Ishikawa (cell line): ENCODE measurements around the gene MRPS2.

Source experiments
- CEBPB ChIP-seq: IDR thresholded peaks from 2 replicates; pipeline ENCODE4 v1.6.1; 2012
- EGR1 ChIP-seq: IDR thresholded peaks from 2 replicates; pipeline ENCODE4 v1.6.1; 2012
- EP300 ChIP-seq: IDR thresholded peaks from 2 replicates; pipeline ENCODE4 v1.6.1; 2012; ENCODE audit warnings: borderline replicate concordance
- FOXM1 ChIP-seq: IDR thresholded peaks from 2 replicates; pipeline ENCODE4 v1.6.1; 2012; ENCODE audit warnings: low read depth, borderline replicate concordance
- NFIC ChIP-seq: IDR thresholded peaks from 2 replicates; pipeline ENCODE4 v1.6.1; 2012
- TAF1 ChIP-seq: IDR thresholded peaks from 2 replicates; pipeline ENCODE4 v1.6.1; 2012; ENCODE audit warnings: low read depth, mild to moderate bottlenecking
- TCF12 ChIP-seq: IDR thresholded peaks from 2 replicates; pipeline ENCODE4 v1.6.1; 2012; ENCODE audit warnings: low read depth
- ZBTB7A ChIP-seq: IDR thresholded peaks from 2 replicates; pipeline ENCODE4 v1.6.1; 2012; ENCODE audit warnings: low read depth
- TF ChIP-seq, protein P1 (sequence below): IDR thresholded peaks from 2 replicates; pipeline ENCODE4 v1.6.1; 2012
- TF ChIP-seq, protein P2 (sequence below): IDR thresholded peaks from 2 replicates; pipeline ENCODE4 v1.6.1; 2012; ENCODE audit warnings: low read depth, mild to moderate bottlenecking

DNA sequence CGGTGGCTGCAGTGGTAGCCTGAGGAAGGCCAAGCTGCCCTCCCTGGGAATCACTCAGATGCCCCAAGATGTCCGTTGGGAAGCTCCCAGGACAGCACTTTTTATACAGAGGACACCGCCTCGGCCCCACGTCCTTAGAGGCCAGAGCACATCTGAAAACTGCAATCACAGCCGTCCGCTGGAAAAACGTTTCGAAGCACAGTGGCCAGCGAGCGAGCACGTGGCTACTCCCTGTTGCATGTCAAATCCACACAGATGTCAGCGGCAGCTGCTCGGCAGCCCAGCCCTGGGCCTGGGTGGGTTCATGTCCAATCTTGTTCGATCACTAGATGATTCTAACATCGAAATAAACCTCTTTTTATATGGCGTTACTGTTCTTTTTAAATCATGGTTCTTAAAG lies 12.0 kb upstream of the MRPS2 start:
- TF ChIP-seq CEBPB (no peak), EP300 (no peak), ZBTB7A (no peak), TAF1 (no peak), EGR1 (no peak), FOXM1 (no peak), TCF12 (no peak), NFIC (no peak)
- TF ChIP-seq, protein P1, sequence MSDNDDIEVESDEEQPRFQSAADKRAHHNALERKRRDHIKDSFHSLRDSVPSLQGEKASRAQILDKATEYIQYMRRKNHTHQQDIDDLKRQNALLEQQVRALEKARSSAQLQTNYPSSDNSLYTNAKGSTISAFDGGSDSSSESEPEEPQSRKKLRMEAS: no peak
- TF ChIP-seq, protein P2, sequence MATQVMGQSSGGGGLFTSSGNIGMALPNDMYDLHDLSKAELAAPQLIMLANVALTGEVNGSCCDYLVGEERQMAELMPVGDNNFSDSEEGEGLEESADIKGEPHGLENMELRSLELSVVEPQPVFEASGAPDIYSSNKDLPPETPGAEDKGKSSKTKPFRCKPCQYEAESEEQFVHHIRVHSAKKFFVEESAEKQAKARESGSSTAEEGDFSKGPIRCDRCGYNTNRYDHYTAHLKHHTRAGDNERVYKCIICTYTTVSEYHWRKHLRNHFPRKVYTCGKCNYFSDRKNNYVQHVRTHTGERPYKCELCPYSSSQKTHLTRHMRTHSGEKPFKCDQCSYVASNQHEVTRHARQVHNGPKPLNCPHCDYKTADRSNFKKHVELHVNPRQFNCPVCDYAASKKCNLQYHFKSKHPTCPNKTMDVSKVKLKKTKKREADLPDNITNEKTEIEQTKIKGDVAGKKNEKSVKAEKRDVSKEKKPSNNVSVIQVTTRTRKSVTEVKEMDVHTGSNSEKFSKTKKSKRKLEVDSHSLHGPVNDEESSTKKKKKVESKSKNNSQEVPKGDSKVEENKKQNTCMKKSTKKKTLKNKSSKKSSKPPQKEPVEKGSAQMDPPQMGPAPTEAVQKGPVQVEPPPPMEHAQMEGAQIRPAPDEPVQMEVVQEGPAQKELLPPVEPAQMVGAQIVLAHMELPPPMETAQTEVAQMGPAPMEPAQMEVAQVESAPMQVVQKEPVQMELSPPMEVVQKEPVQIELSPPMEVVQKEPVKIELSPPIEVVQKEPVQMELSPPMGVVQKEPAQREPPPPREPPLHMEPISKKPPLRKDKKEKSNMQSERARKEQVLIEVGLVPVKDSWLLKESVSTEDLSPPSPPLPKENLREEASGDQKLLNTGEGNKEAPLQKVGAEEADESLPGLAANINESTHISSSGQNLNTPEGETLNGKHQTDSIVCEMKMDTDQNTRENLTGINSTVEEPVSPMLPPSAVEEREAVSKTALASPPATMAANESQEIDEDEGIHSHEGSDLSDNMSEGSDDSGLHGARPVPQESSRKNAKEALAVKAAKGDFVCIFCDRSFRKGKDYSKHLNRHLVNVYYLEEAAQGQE: no peak
